OCI-M2 (cell line): Measurements from ENCODE around the gene SNN.

Source experiments
- DNase-seq: peaks from one replicate; lab custom pipeline; 2025; ENCODE audit not compliant: unreplicated experiment; lab: John Stamatoyannopoulos, UW

The SNN gene

GRCh38 chr16:11696266-11697012 is 28.2 kb downstream of the SNN start:
- no peak for DNase-seq

- DNase-seq: no peak
These were observed 29.1 kb downstream of the SNN start for GRCh38 chr16:11697319-11697718.

- no peak for DNase-seq
These were observed 30.0 kb downstream of the SNN start for GRCh38 chr16:11698271-11698689.

- no peak for DNase-seq
These were observed 31.1 kb downstream of the SNN start for GRCh38 chr16:11699234-11699894.

- no peak for DNase-seq
These were observed 32.2 kb downstream of the SNN start for GRCh38 chr16:11700264-11701029.

GRCh38 chr16:11705311-11706025 is 37.2 kb downstream of the SNN start:
- DNase-seq: no peak

GRCh38 chr16:11706180-11706742 is 38.0 kb downstream of the SNN start:
- DNase-seq: no peak

- no peak for DNase-seq
These were observed 39.5 kb downstream of the SNN start for GRCh38 chr16:11707679-11708197.

GRCh38 chr16:11708421-11708820 is 40.2 kb downstream of the SNN start:
- DNase-seq: no peak

GRCh38 chr16:11711662-11712061 is 43.4 kb downstream of the SNN start:
- DNase-seq: no peak

- no peak for DNase-seq
These were observed 43.9 kb downstream of the SNN start for GRCh38 chr16:11712122-11712521.

GRCh38 chr16:11715246-11715947 is 47.1 kb downstream of the SNN start:
- DNase-seq: no peak

GRCh38 chr16:11716336-11716735 is 48.1 kb downstream of the SNN start:
- DNase-seq: no peak

GRCh38 chr16:11717811-11718210 is 49.6 kb downstream of the SNN start:
- no peak for DNase-seq

GRCh38 chr16:11719171-11719570 is 50.9 kb downstream of the SNN start:
- no peak for DNase-seq

- no peak for DNase-seq
These were observed 51.5 kb downstream of the SNN start for GRCh38 chr16:11719762-11720161.

- DNase-seq: no peak
These were observed 53.7 kb downstream of the SNN start for GRCh38 chr16:11721781-11722467.

GRCh38 chr16:11722468-11722808 is 54.2 kb downstream of the SNN start:
- DNase-seq: no peak

GRCh38 chr16:11725457-11725856 is 57.2 kb downstream of the SNN start:
- no peak for DNase-seq

- DNase-seq: no peak
These were observed 57.8 kb downstream of the SNN start for GRCh38 chr16:11726008-11726407.
